GM12878 (cell line): ENCODE results near the gene HUNK. TPM values are rescaled to one million over a fixed set of nuclear protein-coding genes. Genes with fewer than 3 reads are reported as not detected.

Experiments
- ATAC-seq: fragments of 200-7000 bp; cut with Tn5 transposase; 3 replicates; pipeline ENCODE4 v1.9.1; 2020; ENCODE audit warnings: mild to moderate bottlenecking, moderate library complexity
- BruUV-seq: library from RNA; stranded (reverse); fragments of 400-500 nt; replicated peaks from 2 replicates; lab custom pipeline; 2021; lab: Mats Ljungman, UMichigan
- CTCF ChIA-PET: fragments of 300-600 bp; sonication (Branson Sonifier 250); formaldehyde crosslinking; extraction: SDS; loops from one replicate; lab custom pipeline; 2021; ENCODE audit warnings: inconsistent platforms; lab: Yijun Ruan, JAX
- POLR2A ChIA-PET: fragments of 350-600 bp; formaldehyde crosslinking; extraction: SDS; loops from one replicate; lab custom pipeline; 2021; ENCODE audit warnings: inconsistent platforms; lab: Charles Lee
- RAD21 ChIA-PET: fragments of 300-600 bp; sonication (Branson Sonifier 250); formaldehyde crosslinking; loops from one replicate; lab custom pipeline; 2023; ENCODE audit warnings: antibody characterized with exemption; ENCODE audit not compliant: unreplicated experiment; lab: Charles Lee
- SMC1A ChIA-PET: fragments of 300-600 bp; sonication (Branson Sonifier 250); formaldehyde crosslinking; loops from one replicate; lab custom pipeline; 2023; ENCODE audit not compliant: unreplicated experiment, uncharacterized antibody; lab: Charles Lee
- DNase-seq: peaks from one replicate; pipeline ENCODE4 v3.0.0-alpha.2; 2011; ENCODE audit warnings: low read depth, low spot score
- FAIRE-seq: peaks from 3 replicates; lab custom pipeline; 2011; peaks lifted over from hg19 to GRCh38; lab: Jason Lieb, UNC
- H2AFZ ChIP-seq: 2 replicates; pipeline ENCODE4 v1.6.0; 2011; ENCODE audit warnings: low read depth, low read length, control low read depth; ENCODE audit not compliant: control insufficient read depth
- H3K27ac ChIP-seq: 2 replicates; pipeline ENCODE4 v1.5.1; 2011; ENCODE audit warnings: control low read depth; ENCODE audit not compliant: control insufficient read depth, insufficient read depth
- H3K27me3 ChIP-seq, 2 experiments: replicated peaks in 1 of 2; 2 replicates each; pipeline versions ENCODE4 v1.6.0 to v1.6.1; 2011; ENCODE audit warnings: low read length in 1 of 2; ENCODE audit not compliant: control insufficient read depth in 2 of 2, insufficient read depth in 2 of 2
- H3K36me3 ChIP-seq, 2 experiments: 2 replicates each; pipeline ENCODE4 v1.5.1; 2011; ENCODE audit warnings: low read length in 1 of 2; ENCODE audit not compliant: control insufficient read depth in 2 of 2, insufficient read depth in 2 of 2
- H3K4me1 ChIP-seq: 2 replicates; pipeline ENCODE4 v1.6.1; 2011; ENCODE audit warnings: mild to moderate bottlenecking, low read length, moderate library complexity, mixed read lengths; ENCODE audit not compliant: control insufficient read depth, insufficient read depth
- H3K4me2 ChIP-seq: 2 replicates; pipeline ENCODE4 v1.6.0; 2011; ENCODE audit warnings: control low read depth; ENCODE audit not compliant: control insufficient read depth, insufficient read depth
- H3K4me3 ChIP-seq: fragments of 200-600 bp; sonication (generic); 2 replicates; pipeline ENCODE4 v1.5.1; 2016
- H3K79me2 ChIP-seq: 2 replicates; pipeline ENCODE4 v1.6.0; 2011; ENCODE audit warnings: low read length; ENCODE audit not compliant: control insufficient read depth, insufficient read depth
- H3K9ac ChIP-seq: 2 replicates; pipeline ENCODE4 v1.8.0; 2011; ENCODE audit warnings: low read length, control low read depth, mixed read lengths; ENCODE audit not compliant: control insufficient read depth, insufficient read depth
- H3K9me3 ChIP-seq: replicated peaks from 3 replicates; pipeline ENCODE4 v1.5.1; 2011; ENCODE audit warnings: mild to moderate bottlenecking, low read length; ENCODE audit not compliant: control insufficient read depth, insufficient read depth
- H4K20me1 ChIP-seq: 2 replicates; pipeline ENCODE4 v1.6.0; 2011; ENCODE audit not compliant: control insufficient read depth, insufficient read depth
- ATF7 ChIP-seq: fragments of 450-650 bp; IDR thresholded peaks from 2 replicates; pipeline ENCODE4 v1.6.1; 2016; ENCODE audit warnings: low read depth, mild to moderate bottlenecking
- CHD2 ChIP-seq: IDR thresholded peaks from 2 replicates; pipeline ENCODE4 v1.6.1; 2011; ENCODE audit warnings: low read depth, low read length, improper control_type of control experiment, borderline replicate concordance
- HDAC2 ChIP-seq: fragments of 200-600 bp; sonication (generic); IDR thresholded peaks from 2 replicates; pipeline ENCODE4 v1.6.1; 2017
- JUND ChIP-seq: IDR thresholded peaks from 2 replicates; pipeline ENCODE4 v1.6.1; 2012; ENCODE audit warnings: low read depth, mild to moderate bottlenecking, low read length, improper control_type of control experiment, moderate library complexity
- LARP7 ChIP-seq: fragments of 450-650 bp; IDR thresholded peaks from 2 replicates; pipeline ENCODE4 v1.6.1; 2017; ENCODE audit warnings: mild to moderate bottlenecking
- MYB ChIP-seq: fragments of 150-350 bp; IDR thresholded peaks from 2 replicates; pipeline ENCODE4 v1.6.1; 2014; ENCODE audit warnings: mild to moderate bottlenecking, low read depth, low read length, borderline replicate concordance
- NFYB ChIP-seq: IDR thresholded peaks from 2 replicates; pipeline ENCODE4 v1.6.1; 2011; ENCODE audit warnings: low read depth, mild to moderate bottlenecking, low read length, improper control_type of control experiment, moderate library complexity; ENCODE audit not compliant: insufficient read depth
- PKNOX1 ChIP-seq: fragments of 450-650 bp; IDR thresholded peaks from 2 replicates; pipeline ENCODE4 v1.6.1; 2016; ENCODE audit warnings: mild to moderate bottlenecking
- RAD21 ChIP-seq: IDR thresholded peaks from 2 replicates; pipeline ENCODE4 v1.6.1; 2011; ENCODE audit warnings: mild to moderate bottlenecking, low read depth, low read length, moderate library complexity; ENCODE audit not compliant: insufficient read depth
- REST ChIP-seq: IDR thresholded peaks from 2 replicates; pipeline ENCODE4 v1.6.1; 2012; ENCODE audit warnings: mild to moderate bottlenecking, low read depth, low read length
- RUNX3 ChIP-seq: IDR thresholded peaks from 2 replicates; pipeline ENCODE4 v1.6.1; 2012; ENCODE audit warnings: low read length, inconsistent platforms
- SMAD1 ChIP-seq: fragments of 450-650 bp; IDR thresholded peaks from 2 replicates; pipeline ENCODE4 v1.6.1; 2018; ENCODE audit warnings: mild to moderate bottlenecking, low read depth; ENCODE audit not compliant: partially characterized antibody
- SREBF1 ChIP-seq: IDR thresholded peaks from 2 replicates; pipeline ENCODE4 v1.6.1; 2012; ENCODE audit warnings: mild to moderate bottlenecking, low read length
- TCF12 ChIP-seq: IDR thresholded peaks from 2 replicates; pipeline ENCODE4 v1.6.1; 2011; ENCODE audit warnings: low read depth, mild to moderate bottlenecking, low read length
- ZBED1 ChIP-seq: IDR thresholded peaks from 2 replicates; pipeline ENCODE4 v1.6.1; 2016; ENCODE audit warnings: borderline replicate concordance
- ZNF592 ChIP-seq: fragments of 450-650 bp; IDR thresholded peaks from 2 replicates; pipeline ENCODE4 v1.6.1; 2017; ENCODE audit warnings: mild to moderate bottlenecking, moderate library complexity
- ZZZ3 ChIP-seq: IDR thresholded peaks from 2 replicates; pipeline ENCODE4 v1.6.1; 2011; ENCODE audit warnings: low read depth; ENCODE audit not compliant: control insufficient read depth, insufficient read length
- WGBS: methylation state at CpG from one replicate; pipeline ENCODE4 v1.1.6; 2016; ENCODE audit warnings: low lambda C conversion rate; ENCODE audit not compliant: insufficient replicate concordance, insufficient coverage; ENCODE audit errors: missing lambda C conversion rate; 5-methylcytosine and 5-hydroxymethylcytosine counted together
- in situ Hi-C: fragments of 300-500 bp; cut with MboI; formaldehyde crosslinking; loops from 9 replicates; pipeline ENCODE4 v1.14.3; 2018; ENCODE audit warnings: mixed read lengths
- intact Hi-C: fragments of 100-400 bp; cut with micrococcal nuclease; formaldehyde crosslinking; loops from one replicate; pipeline ENCODE4 v1.14.2; 2022; ENCODE audit not compliant: unreplicated experiment
- polyA plus RNA-seq, 11 experiments: library from polyadenylated mRNA; depleted of rRNA in 4 of 11; unstranded in 6 of 11; stranded (reverse) in 5 of 11; fragments of >200 nt; fragmentation: Nextera tagmentation in 4 of 11; fragmentation: Illumina TruSeq in 1 of 11; extraction: Ambion mirVana in 4 of 11; extraction: Trizol in 1 of 11; gene quantifications; 1 replicate in 1 of 11; 2 replicates in 10 of 11; pipeline versions ENCODE4 v1.2.1 to v1.2.3, GENCODE V29; 2011 to 2016; ENCODE audit warnings: inconsistent platforms in 2 of 11, missing spikeins in 2 of 11, low read depth in 1 of 11
- total RNA-seq, 4 experiments: library from RNA; depleted of rRNA in 3 of 4; stranded (reverse); fragments of >200 nt in 3 of 4; fragmentation: Illumina TruSeq in 1 of 4; extraction: Trizol in 1 of 4; gene quantifications; 2 replicates each; pipeline versions ENCODE4 v1.2.1 to v1.2.3, GENCODE V29; 2013 to 2021

Gene HUNK
- total and polyA plus RNA-seq, 10 of the 15 experiments (the other 5 are each of a cell fraction or from before 2014, with no cell fraction given) = under 0.01 to 0.14 (median 0.03) TPM; not detected in 7

DNA sequence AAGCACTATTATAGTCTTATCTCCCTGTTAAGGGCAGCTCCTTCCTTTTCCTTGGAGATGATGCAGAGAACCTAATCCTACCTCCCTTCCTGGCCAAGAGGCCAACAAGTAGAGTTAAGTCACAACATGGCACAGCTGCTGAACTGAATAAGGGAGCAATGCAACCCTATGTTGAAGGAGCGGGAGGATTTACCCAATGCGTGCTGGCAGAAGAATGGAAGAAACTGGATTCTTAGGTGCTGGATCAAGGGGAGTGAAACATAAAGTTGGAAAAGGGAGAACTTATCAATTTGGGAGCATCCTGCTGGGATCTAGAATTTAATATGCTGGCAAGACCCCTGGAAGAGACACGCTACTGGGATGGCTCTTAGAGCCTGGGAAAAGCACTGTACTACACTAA lies 12.0 kb upstream of the HUNK start:
- Histone ChIP-seq H3K4me1 (no peaks in the 10 kb centered on the region), H3K36me3 (no peaks in the 10 kb centered on the region), H2AFZ (no peak overlapping the region), H3K4me3 (no peak overlapping the region), H3K79me2 (no peaks in the 10 kb centered on the region), H4K20me1 (no peaks in the 10 kb centered on the region), H3K27me3 (no peaks in the 10 kb centered on the region), H3K4me2 (no peak overlapping the region), H3K27ac (no peak overlapping the region), H3K9me3 (no peaks in the 10 kb centered on the region), H3K9ac (no peak overlapping the region)
- ChIA-PET CTCF (no interaction called here), POLR2A (no interaction called here), SMC1A (no interaction called here), RAD21 (no interaction called here)
- in situ Hi-C loops (loop anchor here (5.0 kb wide), 1 partner anchor 401 kb away; no protein-coding TSS in a partner anchor), intact Hi-C loops (loop anchor here (10.0 kb wide), 1 partner anchor 744 kb away; no protein-coding TSS in a partner anchor)
- FAIRE-seq (no peak), DNase-seq (no peak), ATAC-seq (no peak)
- BruUV-seq = no TSS peak
- 64% methylated on average over 3 of the region's 3 CpGs for WGBS
- TF ChIP-seq CHD2 (no peak), JUND (no peak), SMAD1 (no peak), ZBED1 (no peak), PKNOX1 (no peak), ATF7 (no peak), LARP7 (no peak), MYB (no peak), ZZZ3 (no peak), NFYB (no peak), RUNX3 (no peak), REST (no peak), SREBF1 (no peak), HDAC2 (no peak), ZNF592 (no peak), RAD21 (no peak), TCF12 (no peak)
